Adipose tissue (tissue), 3 donors: Measurements from ENCODE around the gene MXI1. TPM values are rescaled to one million over a fixed set of nuclear protein-coding genes. Genes with fewer than 3 reads are reported as not detected.
"Not testable (repeated sequence)": the region's sequence is repeated elsewhere in the genome, so short reads cannot be mapped to it uniquely, and the experiment has no call there.

ENCODE experiments used
- H3K27ac ChIP-seq: one replicate; pipeline ENCODE4 v1.5.1; 2013; ENCODE audit warnings: low read depth, low read length
- WGBS, 3 donors: extraction: QIAGEN DNeasy Blood & Tissue Kit; methylation state at CpG; one replicate each; pipeline ENCODE4 v1.1.7; 2013; 5-methylcytosine and 5-hydroxymethylcytosine counted together
- polyA plus RNA-seq, 3 donors: library from polyadenylated mRNA; stranded (reverse); fragments of 200-250 nt; gene quantifications; one replicate each; pipeline ENCODE4 v1.2.3, GENCODE V29; 2013
- donor health status: healthy with polysubstance abuse.
- donor health status: Bipolar disorder and iron deficiency.
- donor health status: healthy.

MXI1 gene
- polyA plus RNA-seq, 3 donors = 16.6 to 28.8 (median 24.2) TPM

- WGBS, 3 donors = 57 to 81% (median 77%) methylated on average over 5 of the region's 5 CpGs
- H3K27ac ChIP-seq = no peak overlapping the region
Measured at GRCh38 chr10:110324201-110324804, 116.9 kb downstream of the MXI1 start.

DNA sequence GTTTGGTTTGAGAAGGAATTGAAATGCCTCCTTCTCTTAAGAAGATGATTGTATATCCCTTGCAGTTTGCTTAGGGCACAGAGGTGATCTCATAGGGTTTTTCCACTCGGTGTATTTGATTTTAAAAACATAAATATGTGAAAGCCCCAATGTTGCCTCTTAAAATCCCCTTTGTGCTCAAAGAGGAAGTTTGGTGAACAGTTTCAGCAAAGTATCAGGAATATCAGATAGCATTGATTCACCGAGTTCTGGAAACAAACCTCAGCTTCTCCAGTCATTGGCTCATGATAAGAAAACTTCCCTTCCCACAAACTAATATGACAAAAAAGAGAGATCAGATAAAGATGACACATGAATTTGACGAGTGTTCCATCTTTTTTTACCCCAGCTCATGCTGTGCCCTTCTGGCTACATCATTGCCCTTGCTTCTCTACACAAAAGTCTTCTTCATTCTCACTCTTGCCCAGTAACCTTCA lies 117.4 kb downstream of the MXI1 start:
- WGBS, 3 donors = 31 to 50% (median 49%) methylated on average over 3 of the region's 3 CpGs
- H3K27ac ChIP-seq = no peak overlapping the region

GRCh38 chr10:110326351-110327032 lies 119.1 kb downstream of the MXI1 start:
- WGBS, 3 donors = 74 to 89% (median 84%) methylated on average over 4 of the region's 4 CpGs
- H3K27ac ChIP-seq = no peak overlapping the region

- H3K27ac ChIP-seq = no peak overlapping the region
- WGBS, 3 donors = 82 to 91% (median 85%) methylated on average over 5 of the region's 5 CpGs
Measured at GRCh38 chr10:110327262-110327914, 120.0 kb downstream of the MXI1 start.

- H3K27ac ChIP-seq = no peak overlapping the region
- 88 to 93% (median 88%) methylated on average over 6 of the region's 6 CpGs for WGBS, 3 donors
Measured at GRCh38 chr10:110330675-110331074, 123.3 kb downstream of the MXI1 start.

GRCh38 chr10:110331226-110331795 lies 123.9 kb downstream of the MXI1 start:
- WGBS, 3 donors = 94 to 98% (median 97%) methylated on average over 30 to 32 of the region's 32 CpGs
- H3K27ac ChIP-seq = not testable (repeated sequence)

- no peak overlapping the region for H3K27ac ChIP-seq
- 73 to 90% (median 75%) methylated on average over 5 of the region's 5 CpGs for WGBS, 3 donors
Measured at GRCh38 chr10:110334061-110334656, 126.8 kb downstream of the MXI1 start.

DNA sequence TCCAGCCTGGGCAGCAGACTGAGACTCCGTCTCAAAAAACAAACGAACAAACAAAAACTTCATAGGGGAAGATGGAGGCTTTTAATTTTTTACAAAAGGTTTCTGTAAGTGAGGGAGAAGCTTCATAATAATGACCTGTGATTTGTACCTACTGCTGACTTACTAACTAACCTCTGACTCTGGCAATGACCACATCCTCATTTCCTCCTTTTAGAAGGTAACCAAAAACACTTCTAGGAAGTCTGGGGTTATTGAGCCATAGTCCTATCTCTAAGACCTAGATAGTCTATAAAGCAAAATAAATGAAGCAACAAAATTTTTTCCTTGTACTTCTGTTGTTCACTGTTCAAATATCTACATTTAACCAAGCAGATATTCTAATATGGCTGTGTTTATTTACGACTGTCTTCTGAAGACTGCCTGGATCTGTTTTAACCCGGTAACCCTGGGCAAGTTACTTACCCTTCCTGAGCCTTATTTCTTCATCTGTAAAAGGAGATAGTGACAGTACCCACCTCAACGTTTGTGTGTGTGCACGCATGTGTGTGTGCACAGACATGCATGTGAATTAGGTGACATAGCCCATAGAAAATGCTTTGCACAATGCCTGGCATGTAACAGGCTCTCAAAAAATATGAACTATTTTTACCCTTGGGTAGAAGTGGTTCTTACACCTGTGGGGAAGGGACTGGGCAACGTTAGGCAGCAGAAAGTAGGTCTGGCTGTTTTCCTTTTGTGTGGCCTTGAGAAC lies 128.1 kb downstream of the MXI1 start:
- H3K27ac ChIP-seq = no peak overlapping the region
- WGBS, 3 donors = 61 to 68% (median 62%) methylated on average over 7 of the region's 7 CpGs

GRCh38 chr10:110336111-110336721 lies 128.8 kb downstream of the MXI1 start:
- no peak overlapping the region for H3K27ac ChIP-seq
- 57 to 66% (median 65%) methylated on average over 10 of the region's 10 CpGs for WGBS, 3 donors

Other genes starting within 250 kb of the MXI1 start
- 100 to 1,000 TPM in 1 of 3 donors, 10 to 100 TPM in 2; 26.1 to 131 (median 39.8) TPM for gene ADD3, start 199.6 kb upstream of the MXI1 start, polyA plus RNA-seq
- gene SMNDC1, start 97.3 kb downstream of the MXI1 start, polyA plus RNA-seq = 10 to 100 TPM in 2 of 3 donors, 1 to 10 TPM in 1; 4.7 to 13.8 (median 10.0) TPM